IMR-90 (cell line): ENCODE results near the gene SHC2. TPM values are rescaled to one million over a fixed set of nuclear protein-coding genes. Genes with fewer than 3 reads are reported as not detected.

Experiments
- ATAC-seq: fragments of 200-7000 bp; cut with Tn5 transposase; 2 replicates; pipeline ENCODE4 v1.9.1; 2020; ENCODE audit warnings: low read depth, mild to moderate bottlenecking, moderate library complexity
- BruUV-seq: library from RNA; stranded (reverse); fragments of 400-500 nt; replicated peaks from 2 replicates; lab custom pipeline; 2021; lab: Mats Ljungman, UMichigan
- CTCF ChIA-PET: fragments of 300-600 bp; formaldehyde crosslinking; extraction: SDS; loops from one replicate; lab custom pipeline; 2021; ENCODE audit warnings: antibody characterized with exemption; lab: Yijun Ruan, JAX
- POLR2A ChIA-PET: fragments of 300-600 bp; sonication (Branson Sonifier 250); formaldehyde crosslinking; loops from one replicate; lab custom pipeline; 2022; ENCODE audit warnings: antibody characterized with exemption; ENCODE audit not compliant: unreplicated experiment; lab: Charles Lee
- DNase-seq: peaks from one replicate; pipeline ENCODE4 v3.0.0; 2013
- H2AFZ ChIP-seq: replicated peaks from 2 replicates; pipeline ENCODE3; 2013; ENCODE audit warnings: low read length, mild to moderate bottlenecking; ENCODE audit not compliant: poor library complexity
- H2AK5ac ChIP-seq: 2 replicates; pipeline ENCODE4 v1.6.1; 2013; ENCODE audit warnings: low read depth, low read length, inconsistent platforms
- H2AK9ac ChIP-seq: replicated peaks from 2 replicates; pipeline ENCODE3; 2013; ENCODE audit warnings: mild to moderate bottlenecking, low read depth, low read length, moderate library complexity; ENCODE audit not compliant: poor library complexity
- H2BK120ac ChIP-seq: 2 replicates; pipeline ENCODE4 v1.6.1; 2013; ENCODE audit warnings: low read depth, low read length, inconsistent platforms
- H2BK15ac ChIP-seq: 3 replicates; pipeline ENCODE4 v1.6.1; 2013; ENCODE audit warnings: low read depth, low read length, inconsistent platforms
- H2BK20ac ChIP-seq: 2 replicates; pipeline ENCODE4 v1.6.1; 2013; ENCODE audit warnings: low read depth, mild to moderate bottlenecking, inconsistent platforms, low read length, moderate library complexity
- H2BK5ac ChIP-seq: 2 replicates; pipeline ENCODE4 v1.6.1; 2013; ENCODE audit warnings: mild to moderate bottlenecking, low read depth, low read length, inconsistent platforms; ENCODE audit not compliant: poor library complexity, severe bottlenecking
- H3K14ac ChIP-seq: replicated peaks from 2 replicates; pipeline ENCODE4 v1.6.1; 2013; ENCODE audit warnings: low read depth, low read length, inconsistent platforms
- H3K18ac ChIP-seq: 2 replicates; pipeline ENCODE4 v1.6.1; 2013; ENCODE audit warnings: low read depth, low read length, control low read depth
- H3K23ac ChIP-seq: 2 replicates; pipeline ENCODE4 v1.6.1; 2013; ENCODE audit warnings: low read depth, low read length, inconsistent platforms
- H3K27ac ChIP-seq: 2 replicates; pipeline ENCODE4 v1.5.1; 2013; ENCODE audit warnings: mild to moderate bottlenecking, control low read depth, low read length; ENCODE audit not compliant: insufficient read depth
- H3K27me3 ChIP-seq: 2 replicates; pipeline ENCODE4 v1.6.1; 2013; ENCODE audit warnings: low read length; ENCODE audit not compliant: control insufficient read depth, insufficient read depth
- H3K36me3 ChIP-seq: 2 replicates; pipeline ENCODE4 v1.6.1; 2013; ENCODE audit warnings: low read length, mixed read lengths; ENCODE audit not compliant: control insufficient read depth, insufficient read depth
- H3K4ac ChIP-seq: 2 replicates; pipeline ENCODE4 v1.6.1; 2013; ENCODE audit warnings: low read depth, low read length, inconsistent platforms
- H3K4me1 ChIP-seq: 2 replicates; pipeline ENCODE4 v1.6.1; 2013; ENCODE audit warnings: low read length, mixed read lengths; ENCODE audit not compliant: control insufficient read depth, insufficient read depth
- H3K4me2 ChIP-seq: 2 replicates; pipeline ENCODE4 v1.6.1; 2013; ENCODE audit warnings: low read depth, mild to moderate bottlenecking, control low read depth, low read length, moderate library complexity
- H3K4me3 ChIP-seq: 2 replicates; pipeline ENCODE4 v1.5.1; 2013; ENCODE audit warnings: low read depth, mild to moderate bottlenecking, control low read depth, low read length, moderate library complexity; ENCODE audit not compliant: insufficient read depth
- H3K56ac ChIP-seq: 2 replicates; pipeline ENCODE4 v1.6.1; 2013; ENCODE audit warnings: low read length, inconsistent platforms; ENCODE audit not compliant: insufficient read depth; ENCODE audit errors: extremely low read depth
- H3K79me1 ChIP-seq, 2 experiments: 2 replicates each; pipeline ENCODE4 v1.6.1; 2013; ENCODE audit warnings: low read length in 2 of 2, inconsistent platforms in 1 of 2, low read depth in 1 of 2
- H3K9ac ChIP-seq: 2 replicates; pipeline ENCODE4 v1.6.1; 2013; ENCODE audit warnings: low read depth, low read length, control low read depth
- H3K9me1 ChIP-seq: 2 replicates; pipeline ENCODE4 v1.6.1; 2013; ENCODE audit warnings: low read length, inconsistent platforms; ENCODE audit not compliant: insufficient read depth
- H3K9me3 ChIP-seq: 2 replicates; pipeline ENCODE4 v1.6.1; 2013; ENCODE audit warnings: low read length; ENCODE audit not compliant: control insufficient read depth, insufficient read depth
- H4K20me1 ChIP-seq: 2 replicates; pipeline ENCODE4 v1.6.1; 2013; ENCODE audit warnings: low read length, inconsistent platforms; ENCODE audit not compliant: insufficient read depth
- H4K5ac ChIP-seq: 2 replicates; pipeline ENCODE4 v1.6.1; 2013; ENCODE audit warnings: mild to moderate bottlenecking, low read depth, low read length, control low read depth
- H4K8ac ChIP-seq, 2 experiments: 2 replicates each; pipeline ENCODE4 v1.6.1; 2013; ENCODE audit warnings: low read depth in 2 of 2, low read length in 2 of 2, control low read depth in 1 of 2, inconsistent platforms in 1 of 2
- H4K91ac ChIP-seq: 2 replicates; pipeline ENCODE4 v1.6.1; 2013; ENCODE audit warnings: low read depth, low read length, inconsistent platforms; ENCODE audit not compliant: insufficient read depth
- CEBPB ChIP-seq: IDR thresholded peaks from 2 replicates; pipeline ENCODE4 v1.6.1; 2012; ENCODE audit warnings: low read depth, low read length, improper control_type of control experiment
- CHD1 ChIP-seq: IDR thresholded peaks from 2 replicates; pipeline ENCODE4 v1.6.1; 2012; ENCODE audit warnings: low read depth, low read length, improper control_type of control experiment
- CTCF ChIP-seq: conservative IDR thresholded peaks from 2 replicates; pipeline ENCODE4 v1.5.1; 2012; ENCODE audit warnings: mild to moderate bottlenecking, low read depth, low read length, improper control_type of control experiment
- FOS ChIP-seq: fragments of 150-350 bp; IDR thresholded peaks from 2 replicates; pipeline ENCODE4 v1.6.1; 2016; ENCODE audit warnings: low read depth, low read length
- MAFK ChIP-seq: IDR thresholded peaks from 2 replicates; pipeline ENCODE4 v1.6.1; 2012; ENCODE audit warnings: low read depth, low read length, improper control_type of control experiment
- MAZ ChIP-seq: IDR thresholded peaks from 2 replicates; pipeline ENCODE4 v1.6.1; 2012; ENCODE audit warnings: low read depth, mild to moderate bottlenecking, low read length, improper control_type of control experiment, moderate library complexity, borderline replicate concordance
- NFE2L2 ChIP-seq: fragments of 150-350 bp; IDR thresholded peaks from 2 replicates; pipeline ENCODE4 v1.6.1; 2016; ENCODE audit warnings: low read depth, mild to moderate bottlenecking, low read length
- POLR2A ChIP-seq: IDR thresholded peaks from 2 replicates; pipeline ENCODE4 v1.6.1; 2012; ENCODE audit warnings: mild to moderate bottlenecking, low read depth, low read length
- RAD21 ChIP-seq: IDR thresholded peaks from 2 replicates; pipeline ENCODE4 v1.6.1; 2012; ENCODE audit warnings: low read length, improper control_type of control experiment
- RCOR1 ChIP-seq: IDR thresholded peaks from 2 replicates; pipeline ENCODE4 v1.6.1; 2012; ENCODE audit warnings: mild to moderate bottlenecking, low read length, improper control_type of control experiment; ENCODE audit not compliant: insufficient replicate concordance
- RFX5 ChIP-seq: IDR thresholded peaks from 2 replicates; pipeline ENCODE4 v1.8.0; 2012; ENCODE audit warnings: low read depth, mild to moderate bottlenecking, low read length, moderate library complexity
- SMC3 ChIP-seq: fragments of 150-350 bp; IDR thresholded peaks from 2 replicates; pipeline ENCODE4 v1.6.1; 2016; ENCODE audit warnings: low read depth, mild to moderate bottlenecking, antibody characterized with exemption, low read length, moderate library complexity
- USF2 ChIP-seq: fragments of 150-350 bp; IDR thresholded peaks from 2 replicates; pipeline ENCODE4 v1.6.1; 2017; ENCODE audit warnings: mild to moderate bottlenecking, antibody characterized with exemption, low read length, low read depth
- WGBS, 2 experiments: methylation state at CpG; one replicate each; pipeline versions ENCODE4 v1.1.5 to v1.1.7; 2013; ENCODE audit warnings: missing lambda C conversion rate in 2 of 2; ENCODE audit not compliant: insufficient read length in 1 of 2; ENCODE audit errors: extremely low coverage in 2 of 2; 5-methylcytosine and 5-hydroxymethylcytosine counted together
- dilution Hi-C: fragments of 300-500 bp; cut with HindIII; formaldehyde crosslinking; loops from one replicate; pipeline ENCODE4 v1.14.3; 2018; ENCODE audit warnings: low sequenced_read_pairs; ENCODE audit not compliant: unreplicated experiment
- in situ Hi-C: fragments of 300-500 bp; cut with MboI; formaldehyde crosslinking; loops from 3 replicates; pipeline ENCODE4 v1.14.3; 2019; ENCODE audit warnings: low sequenced_read_pairs, inconsistent platforms, mixed read lengths
- intact Hi-C: fragments of 100-400 bp; cut with micrococcal nuclease; formaldehyde crosslinking; loops from 2 replicates; pipeline ENCODE4 v1.10.0; 2022
- polyA plus RNA-seq, 3 experiments: library from polyadenylated mRNA; depleted of rRNA; stranded (reverse); fragments of >200 nt; gene quantifications; 2 replicates each; pipeline ENCODE4 v1.2.3, GENCODE V29; 2012; ENCODE audit warnings: low replicate concordance in 1 of 3
- total RNA-seq: library from RNA; depleted of rRNA; stranded (reverse); fragments of >200 nt; gene quantifications from 2 replicates; pipeline ENCODE4 v1.2.3, GENCODE V29; 2012
- TF ChIP-seq, protein P1 (sequence below): fragments of 150-350 bp; IDR thresholded peaks from 2 replicates; pipeline ENCODE4 v1.6.1; 2016; ENCODE audit warnings: low read depth, mild to moderate bottlenecking, low read length, moderate library complexity, borderline replicate concordance

SHC2 gene
- total and polyA plus RNA-seq, 2 of the 4 experiments (the other 2 are of a cell fraction) = 0.68 TPM; not detected in 1

DNA sequence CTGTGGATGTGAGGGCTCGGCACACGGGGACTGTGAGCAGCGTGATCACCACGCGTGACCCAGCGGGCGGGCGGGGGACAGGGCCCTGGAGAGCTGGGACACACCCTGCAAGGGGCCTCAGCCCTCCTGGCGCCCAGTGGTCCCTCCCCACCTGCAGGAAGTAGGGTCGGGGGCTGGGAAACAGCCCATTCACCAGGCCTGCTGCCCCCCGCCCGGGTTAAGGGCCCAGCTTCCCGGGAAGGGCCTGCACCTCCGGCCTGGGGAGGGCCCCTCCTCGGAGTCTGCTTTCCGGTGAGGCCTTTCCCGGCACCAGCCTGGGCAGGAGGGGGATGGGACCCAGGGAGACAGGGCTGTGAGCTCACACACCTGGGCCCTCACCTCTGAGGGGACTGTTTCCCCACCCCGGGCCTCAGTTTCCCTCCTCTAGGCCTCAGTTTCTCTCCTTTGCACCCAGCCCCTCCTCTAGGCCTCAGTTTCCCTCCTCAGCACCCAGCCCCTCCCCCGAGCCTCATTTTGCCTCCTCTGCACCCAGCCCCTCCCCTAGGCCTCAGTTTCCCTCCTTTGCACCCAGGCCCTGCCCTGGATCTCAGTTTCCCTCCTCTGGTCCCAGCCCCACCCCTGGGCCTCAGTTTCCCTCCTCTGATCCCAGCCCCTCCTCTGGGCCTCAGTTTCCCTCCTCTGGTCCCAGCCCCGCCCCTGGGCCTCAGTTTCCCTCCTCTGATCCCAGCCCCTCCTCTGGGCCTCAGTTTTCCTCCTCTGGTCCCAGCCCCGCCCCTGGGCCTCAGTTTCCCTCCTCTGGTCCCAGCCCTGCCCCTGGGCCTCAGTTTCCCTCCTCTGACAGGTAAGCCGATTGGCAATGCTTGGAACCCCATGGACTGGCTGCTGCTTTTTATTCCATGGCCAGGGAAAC, 33.6 kb upstream of the SHC2 start:
- H3K9ac ChIP-seq = no peak overlapping the region
- no peaks in the 10 kb centered on the region for H3K36me3 ChIP-seq
- H4K20me1 ChIP-seq = no peaks in the 10 kb centered on the region
- no peak overlapping the region for H2AK5ac ChIP-seq
- H4K5ac ChIP-seq = no peak overlapping the region
- no peak overlapping the region for H3K14ac ChIP-seq
- BruUV-seq = no TSS peak
- H3K27me3 ChIP-seq = peaks cover 26% of the 10 kb centered on the region
- H3K56ac ChIP-seq = no peak overlapping the region
- WGBS, 2 experiments = 50% methylated on average over 7 of the region's 22 CpGs; no CpG with 5 or more reads in 1 of the 2 experiments
- H2AFZ ChIP-seq = no peak overlapping the region
- H2BK5ac ChIP-seq = no peak overlapping the region
- no peak for ATAC-seq
- no peak overlapping the region for H3K23ac ChIP-seq
- peaks cover 4% of the 10 kb centered on the region; the same call in 1 of the 2 replicates for H3K9me1 ChIP-seq
- no peak overlapping the region for H4K91ac ChIP-seq
- no peak overlapping the region for H3K4me2 ChIP-seq
- H3K18ac ChIP-seq = no peak overlapping the region
- no peak overlapping the region for H3K4ac ChIP-seq
- no peaks in the 10 kb centered on the region for H3K9me3 ChIP-seq
- no peak overlapping the region for H4K8ac ChIP-seq
- POLR2A ChIA-PET = no interaction called here
- H2BK120ac ChIP-seq = no peak overlapping the region
- dilution Hi-C loops (no loop called here), in situ Hi-C loops (no loop called here), intact Hi-C loops (no loop called here)
- H3K79me1 ChIP-seq = peaks cover 0 to 5% of the 10 kb centered on the region in 2 experiments; a peak in 1 of 4 replicates
- H2BK20ac ChIP-seq = no peak overlapping the region
- H3K4me1 ChIP-seq = peaks cover 4% of the 10 kb centered on the region; the same call in 1 of the 2 replicates
- CTCF ChIA-PET = interaction anchor here (0.9 kb wide), 1 partner anchor 12 kb away, joined by 8 read pairs; no protein-coding TSS in a partner anchor
- H2AK9ac ChIP-seq = no peak overlapping the region
- no peak for DNase-seq
- no peak overlapping the region for H2BK15ac ChIP-seq
- H3K27ac ChIP-seq = no peak overlapping the region
- H3K4me3 ChIP-seq = no peak overlapping the region
- no peak for TF ChIP-seq NFE2L2
- no peak for TF ChIP-seq MAZ
- TF ChIP-seq CEBPB = no peak
- TF ChIP-seq, protein P1, sequence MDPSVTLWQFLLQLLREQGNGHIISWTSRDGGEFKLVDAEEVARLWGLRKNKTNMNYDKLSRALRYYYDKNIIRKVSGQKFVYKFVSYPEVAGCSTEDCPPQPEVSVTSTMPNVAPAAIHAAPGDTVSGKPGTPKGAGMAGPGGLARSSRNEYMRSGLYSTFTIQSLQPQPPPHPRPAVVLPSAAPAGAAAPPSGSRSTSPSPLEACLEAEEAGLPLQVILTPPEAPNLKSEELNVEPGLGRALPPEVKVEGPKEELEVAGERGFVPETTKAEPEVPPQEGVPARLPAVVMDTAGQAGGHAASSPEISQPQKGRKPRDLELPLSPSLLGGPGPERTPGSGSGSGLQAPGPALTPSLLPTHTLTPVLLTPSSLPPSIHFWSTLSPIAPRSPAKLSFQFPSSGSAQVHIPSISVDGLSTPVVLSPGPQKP = no peak
- no peak for TF ChIP-seq RFX5
- TF ChIP-seq SMC3 = no peak
- TF ChIP-seq CTCF = no peak
- no peak for TF ChIP-seq MAFK
- no peak for TF ChIP-seq CHD1
- no peak for TF ChIP-seq RCOR1
- no peak for TF ChIP-seq FOS
- TF ChIP-seq RAD21 = no peak
- no peak for TF ChIP-seq POLR2A
- no peak for TF ChIP-seq USF2
